HL-60/S4 treated with retinoic acid at 250 ng/mL for 4 days and 3 days (cell line): Measurements from ENCODE around the gene SUGCT.

Source experiments
- in situ Hi-C: fragments of 300-500 bp; cut with MboI; formaldehyde crosslinking; loops from 2 replicates; pipeline ENCODE4 v1.7.0; 2022; ENCODE audit warnings: low sequenced_read_pairs

The SUGCT gene

DNA sequence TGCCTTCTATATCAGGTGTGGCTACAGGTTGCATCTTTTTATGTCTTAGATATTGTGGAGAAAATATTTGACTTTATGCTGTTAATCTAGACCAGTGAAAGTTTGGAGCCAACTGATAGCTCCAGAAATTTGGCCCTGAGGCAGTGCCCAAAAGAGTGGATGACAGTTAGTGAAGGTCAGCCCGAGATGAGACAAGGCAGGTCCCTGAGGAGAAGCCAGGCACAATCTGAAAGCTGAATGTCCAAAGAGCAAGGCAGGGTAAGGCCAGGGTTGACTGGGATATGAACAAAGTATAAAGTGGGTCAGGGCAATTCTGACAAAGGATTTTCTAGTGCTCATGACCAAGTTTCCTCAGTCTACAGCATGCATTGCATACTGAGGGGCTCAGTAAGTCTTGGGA lies 661.9 kb downstream of the SUGCT start:
- in situ Hi-C loops, result no loop called here

GRCh38 chr7:40798613-40799012 lies 663.8 kb downstream of the SUGCT start:
- in situ Hi-C loops, result no loop called here

DNA sequence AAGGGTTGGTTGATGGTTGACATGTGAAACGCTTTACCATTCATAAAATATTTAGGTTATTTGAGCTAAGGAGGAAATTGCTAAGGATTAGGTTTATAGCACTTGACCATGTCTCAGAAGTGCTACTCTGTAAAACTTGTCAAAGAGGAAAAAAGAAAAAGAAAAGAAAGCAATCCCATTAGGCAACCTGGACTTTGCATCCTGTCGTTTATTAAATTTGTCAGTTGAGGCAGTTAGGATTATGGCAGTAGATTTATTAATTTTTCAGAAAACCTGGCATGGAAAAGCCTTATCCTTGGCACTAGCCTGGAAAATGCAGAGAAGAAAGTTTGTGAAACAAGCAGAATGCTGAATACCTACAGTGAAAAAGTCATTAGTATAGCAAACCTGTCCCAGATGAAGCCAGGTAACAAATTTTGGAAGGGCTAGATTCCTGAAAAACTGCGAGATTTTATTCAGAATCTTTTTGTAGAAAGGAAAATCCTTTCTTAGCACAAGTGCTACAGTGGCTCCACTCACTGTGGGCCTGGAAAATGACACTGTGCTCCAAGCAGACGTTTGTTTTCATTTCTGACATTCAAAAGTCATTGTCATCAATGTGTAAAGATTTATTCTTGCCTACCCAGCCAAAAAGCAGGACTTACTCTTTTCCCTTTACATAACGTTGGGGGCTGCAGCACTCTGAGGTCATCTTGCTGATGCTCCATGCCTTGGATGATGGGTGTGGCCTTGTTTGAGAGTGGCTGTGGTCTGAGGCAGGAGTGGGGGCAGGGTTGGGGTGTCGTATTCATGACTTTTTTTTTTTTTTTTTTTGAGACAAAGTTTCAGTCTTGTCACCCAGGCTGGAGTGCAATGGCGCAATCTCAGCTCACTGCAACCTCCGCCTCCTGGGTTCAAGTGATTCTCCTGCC lies 664.9 kb downstream of the SUGCT start:
- in situ Hi-C loops, result no loop called here

GRCh38 chr7:40800771-40801170 lies 666.0 kb downstream of the SUGCT start:
- in situ Hi-C loops, result no loop called here

DNA sequence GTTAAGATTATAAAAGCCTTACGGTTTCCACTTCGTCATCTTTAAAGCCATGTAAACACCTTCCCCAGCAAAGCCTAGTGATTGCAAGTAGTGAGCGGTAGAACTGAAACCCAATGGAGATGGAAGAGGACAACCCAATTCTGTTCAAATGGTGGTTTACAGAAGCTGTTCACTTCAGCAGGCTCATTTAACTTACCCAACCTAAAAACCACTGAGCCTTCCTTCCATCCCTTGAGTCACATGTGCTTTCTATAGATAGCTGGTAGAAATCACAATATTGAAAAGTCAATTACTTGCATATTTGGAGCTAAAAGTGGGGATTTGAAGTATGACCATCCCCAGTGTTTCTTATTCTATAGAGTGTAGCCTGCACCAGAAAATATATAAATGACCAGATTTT lies 667.7 kb downstream of the SUGCT start:
- in situ Hi-C loops, result no loop called here

GRCh38 chr7:40804477-40805215 lies 669.8 kb downstream of the SUGCT start:
- in situ Hi-C loops, result no loop called here

GRCh38 chr7:40805361-40805760 lies 670.6 kb downstream of the SUGCT start:
- in situ Hi-C loops, result no loop called here

- in situ Hi-C loops, result no loop called here
Observed at GRCh38 chr7:40808378-40808942, 673.7 kb downstream of the SUGCT start.

- in situ Hi-C loops, result no loop called here
Observed at GRCh38 chr7:40810274-40810673, 675.5 kb downstream of the SUGCT start.

- in situ Hi-C loops, result no loop called here
Observed at GRCh38 chr7:40811666-40812065, 676.9 kb downstream of the SUGCT start.

DNA sequence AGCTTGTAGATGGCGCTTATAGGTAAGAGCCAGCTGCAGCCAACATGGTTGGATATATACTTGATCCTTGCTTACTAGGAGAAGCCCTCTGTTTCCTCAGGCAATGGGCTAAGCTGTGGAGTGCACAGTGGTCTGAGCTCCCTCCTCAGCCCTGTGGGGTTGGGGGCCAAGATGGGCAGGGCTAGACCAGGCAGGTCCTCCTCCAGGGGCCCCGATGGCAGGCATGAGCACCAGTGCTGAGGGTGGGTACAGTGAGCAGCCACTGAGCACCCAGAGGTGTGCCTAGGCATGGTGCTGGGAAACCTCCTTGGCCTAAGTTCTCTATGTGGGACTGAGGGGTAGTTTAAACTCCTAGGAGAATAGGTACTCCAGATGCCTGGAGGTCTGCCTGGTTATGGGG lies 680.2 kb downstream of the SUGCT start:
- in situ Hi-C loops, result no loop called here

DNA sequence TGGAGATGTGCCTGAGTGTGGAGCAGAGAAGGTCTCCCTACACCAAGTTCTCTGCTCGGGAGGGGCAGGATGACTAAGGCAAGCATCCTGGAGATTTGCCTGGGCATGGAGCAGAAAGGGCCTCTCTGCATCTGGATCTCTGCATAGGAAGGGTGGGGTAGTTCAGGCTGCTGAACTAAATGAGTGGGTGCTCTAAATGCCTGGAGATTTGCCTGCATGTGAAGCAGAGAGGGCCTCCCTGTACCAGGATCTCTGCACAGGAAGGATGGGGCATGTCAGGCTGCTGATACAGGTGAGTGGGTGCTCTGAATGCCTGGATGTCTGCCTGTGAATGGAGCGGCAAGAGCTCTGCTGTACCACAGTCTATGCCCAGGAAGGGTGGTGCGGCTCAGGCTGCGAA lies 680.7 kb downstream of the SUGCT start:
- in situ Hi-C loops, result no loop called here

DNA sequence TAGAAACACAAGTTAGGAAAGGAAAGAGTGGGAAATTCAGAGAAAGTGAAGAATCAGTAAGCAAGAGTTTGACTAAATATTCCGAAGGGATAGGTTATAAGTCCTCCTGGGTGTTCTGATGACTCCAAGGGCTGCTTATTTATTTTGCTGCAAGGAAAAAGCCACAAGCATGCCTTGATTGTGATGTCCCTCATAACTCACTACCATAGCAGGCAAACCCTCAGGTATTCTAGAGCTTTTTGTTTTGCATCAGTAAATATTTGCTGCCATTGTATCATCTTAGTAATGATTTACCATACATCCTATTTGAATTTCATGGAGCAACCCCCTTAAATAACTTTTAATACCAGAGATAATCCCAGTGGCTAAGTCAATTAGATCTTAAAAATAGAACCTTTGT lies 688.1 kb downstream of the SUGCT start:
- in situ Hi-C loops, result no loop called here

- in situ Hi-C loops, result no loop called here
Observed at GRCh38 chr7:40824461-40824860, 689.7 kb downstream of the SUGCT start.

DNA sequence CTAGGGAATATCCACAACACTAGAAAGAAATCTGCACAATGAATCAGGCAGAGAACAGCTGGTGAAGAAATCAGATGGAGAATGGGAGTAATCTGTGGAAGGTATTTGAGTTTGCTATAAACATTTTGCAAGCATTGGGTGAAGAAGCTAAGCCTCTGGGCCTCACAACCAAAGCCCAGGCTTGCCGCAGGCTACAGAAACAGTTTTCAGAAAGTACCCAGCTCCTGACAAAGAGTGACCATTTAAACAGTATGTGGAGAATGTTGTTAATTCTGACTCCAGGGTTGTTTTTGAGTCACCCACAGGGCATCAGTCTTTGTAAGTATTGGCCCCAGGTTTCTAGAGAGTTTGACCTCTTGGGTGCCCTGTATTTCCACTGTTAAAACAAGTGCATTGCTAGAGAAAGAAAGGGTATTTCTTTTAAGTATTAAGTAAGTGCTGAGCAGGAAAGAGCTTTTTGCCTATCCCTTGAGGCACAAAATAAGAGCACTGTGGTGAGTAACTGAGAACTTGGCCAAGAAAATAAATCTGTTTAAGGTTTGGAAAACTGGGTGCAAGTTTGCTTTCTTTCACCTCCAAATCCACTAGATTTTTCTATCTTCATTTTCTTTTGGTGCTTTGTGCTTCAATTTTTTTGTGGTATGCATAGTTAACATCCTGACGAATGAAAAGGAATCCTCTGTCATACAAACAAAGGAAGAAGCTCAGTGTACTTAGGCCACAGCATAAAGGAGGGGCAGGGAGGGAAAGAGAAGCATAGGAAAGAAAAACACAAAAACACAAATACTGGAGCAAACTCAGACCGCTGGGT lies 691.8 kb downstream of the SUGCT start:
- in situ Hi-C loops, result no loop called here

- in situ Hi-C loops, result no loop called here
Observed at GRCh38 chr7:40827222-40828085, 692.6 kb downstream of the SUGCT start.

GRCh38 chr7:40828686-40829600 lies 694.1 kb downstream of the SUGCT start:
- in situ Hi-C loops, result no loop called here

GRCh38 chr7:40833191-40833887 lies 698.5 kb downstream of the SUGCT start:
- in situ Hi-C loops, result no loop called here

- in situ Hi-C loops, result no loop called here
Observed at GRCh38 chr7:40833888-40834234, 699.1 kb downstream of the SUGCT start.
